ENCODE results near the gene COX17.

- no peak for TF ChIP-seq CTCF (IDR thresholded peaks at IDR 0.05)
- TF ChIP-seq POLR2A (IDR thresholded peaks at IDR 0.05): no peak
Measured at GRCh38 chr3:119625451-119626153, 51.6 kb downstream of the COX17 start.

Measured in heart left ventricle (tissue), 13 donors.